Spleen (tissue), 7 donors: Measurements from ENCODE around the gene LDB2.

Experiments used
- POLR2A ChIP-seq, 3 donors: fragments of 450-650 bp; IDR thresholded peaks; one replicate each; pipeline ENCODE4 v1.5.1; 2017; ENCODE audit warnings: antibody characterized with exemption in 3 of 3, mild to moderate bottlenecking in 1 of 3
- POLR2AphosphoS5 ChIP-seq, 3 donors: sonication (generic); formaldehyde crosslinking; IDR thresholded peaks; one replicate each; pipeline ENCODE4 v1.5.1; 2017; ENCODE audit warnings: antibody characterized with exemption in 3 of 3
- TF ChIP-seq, protein P1 (sequence below), 11 experiments: fragments of 200-600 bp in 7 of 11; fragments of 450-650 bp in 4 of 11; sonication (generic) in 4 of 11; IDR thresholded peaks in 8 of 11; conservative IDR thresholded peaks in 3 of 11; 1 replicate in 7 of 11; 2 replicates in 4 of 11; pipeline versions ENCODE4 v1.4.0 to v1.8.0; 2016 to 2021; ENCODE audit warnings: antibody characterized with exemption in 11 of 11, inconsistent platforms in 4 of 11, mild to moderate bottlenecking in 1 of 11
- donor health status: DM: no; HTN: no; CAD: no; lungs with moderate emphysema.
- donor health status: DM: no; HTN: no; CAD: no.
- donor health status: DM: no; HTN: no; CAD: no.

DNA sequence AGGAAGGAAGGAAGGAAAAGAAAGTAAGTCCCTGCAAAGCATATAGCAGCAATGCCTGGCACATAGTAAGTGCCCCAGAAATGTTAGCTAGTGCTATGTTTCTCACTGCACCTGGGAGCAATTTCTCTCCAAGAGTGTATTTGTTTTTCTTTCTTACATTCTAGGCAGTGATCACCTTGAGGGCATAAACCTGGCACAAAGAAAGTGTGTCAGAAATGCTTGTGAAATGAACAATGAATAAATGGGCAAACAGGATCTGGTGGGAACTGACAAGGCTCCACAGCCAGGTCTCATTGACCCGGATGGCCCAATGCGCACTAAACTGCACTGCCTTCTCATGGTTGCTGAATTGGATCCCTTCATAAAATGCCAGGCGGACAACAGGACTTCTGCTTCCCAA is 316.4 kb downstream of the LDB2 start:
- TF ChIP-seq POLR2A (IDR thresholded peaks at IDR 0.05): no peak
- TF ChIP-seq, protein P1, sequence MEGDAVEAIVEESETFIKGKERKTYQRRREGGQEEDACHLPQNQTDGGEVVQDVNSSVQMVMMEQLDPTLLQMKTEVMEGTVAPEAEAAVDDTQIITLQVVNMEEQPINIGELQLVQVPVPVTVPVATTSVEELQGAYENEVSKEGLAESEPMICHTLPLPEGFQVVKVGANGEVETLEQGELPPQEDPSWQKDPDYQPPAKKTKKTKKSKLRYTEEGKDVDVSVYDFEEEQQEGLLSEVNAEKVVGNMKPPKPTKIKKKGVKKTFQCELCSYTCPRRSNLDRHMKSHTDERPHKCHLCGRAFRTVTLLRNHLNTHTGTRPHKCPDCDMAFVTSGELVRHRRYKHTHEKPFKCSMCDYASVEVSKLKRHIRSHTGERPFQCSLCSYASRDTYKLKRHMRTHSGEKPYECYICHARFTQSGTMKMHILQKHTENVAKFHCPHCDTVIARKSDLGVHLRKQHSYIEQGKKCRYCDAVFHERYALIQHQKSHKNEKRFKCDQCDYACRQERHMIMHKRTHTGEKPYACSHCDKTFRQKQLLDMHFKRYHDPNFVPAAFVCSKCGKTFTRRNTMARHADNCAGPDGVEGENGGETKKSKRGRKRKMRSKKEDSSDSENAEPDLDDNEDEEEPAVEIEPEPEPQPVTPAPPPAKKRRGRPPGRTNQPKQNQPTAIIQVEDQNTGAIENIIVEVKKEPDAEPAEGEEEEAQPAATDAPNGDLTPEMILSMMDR (IDR thresholded peaks at IDR 0.05 in 8 of 11, conservative IDR thresholded peaks at IDR 0.05 in 3 of 11): no peak
- TF ChIP-seq POLR2AphosphoS5 (IDR thresholded peaks at IDR 0.05): no peak
